ENCODE results near the gene MARCO.

GRCh38 chr2:118943286-118943685, 1.3 kb downstream of the MARCO start:
- no peak for TF ChIP-seq CTCF (IDR thresholded peaks at IDR 0.05)
- TF ChIP-seq POLR2A (IDR thresholded peaks at IDR 0.05) = no peak
